GM19395 (cell line): Measurements from ENCODE around the gene NRBP1.
"Not testable (repeated sequence)": the region's sequence is repeated elsewhere in the genome, so short reads cannot be mapped to it uniquely, and the experiment has no call there.

ENCODE experiments used
- ATAC-seq: cut with Tn5 transposase; IDR thresholded peaks from one replicate; pipeline ENCODE4 v1.9.1; 2021; ENCODE audit warnings: mild to moderate bottlenecking, moderate library complexity; ENCODE audit not compliant: unreplicated experiment

Gene NRBP1

GRCh38 chr2:27421660-27422250, 6.7 kb upstream of the NRBP1 start:
- ATAC-seq: no peak

GRCh38 chr2:27422958-27423357, 5.5 kb upstream of the NRBP1 start:
- no peak for ATAC-seq

GRCh38 chr2:27425039-27425438, 3.4 kb upstream of the NRBP1 start:
- ATAC-seq: not testable (repeated sequence)

GRCh38 chr2:27427863-27428212, 593 bp upstream of the NRBP1 start:
- no peak for ATAC-seq

- ATAC-seq: peak; percentile 68
Measured at GRCh38 chr2:27428978-27429541, 629 bp downstream of the NRBP1 start.

GRCh38 chr2:27431395-27431794, 3.0 kb downstream of the NRBP1 start:
- no peak for ATAC-seq

- no peak for ATAC-seq
Measured at GRCh38 chr2:27435628-27436027, 7.2 kb downstream of the NRBP1 start.

- no peak for ATAC-seq
Measured at GRCh38 chr2:27441226-27441926, 12.9 kb downstream of the NRBP1 start.

- no peak for ATAC-seq
Measured at GRCh38 chr2:27441958-27442919, 13.8 kb downstream of the NRBP1 start, which contains the start of gene KRTCAP3. KRTCAP3 (plus strand) TSS chr2:27442381; CDS start chr2:27442413, 32 bp downstream.

- no peak for ATAC-seq
Measured at GRCh38 chr2:27442920-27443282, 14.5 kb downstream of the NRBP1 start.

GRCh38 chr2:27445155-27445554, 16.7 kb downstream of the NRBP1 start:
- no peak for ATAC-seq

- no peak for ATAC-seq
Measured at GRCh38 chr2:27445615-27446014, 17.2 kb downstream of the NRBP1 start.

- no peak for ATAC-seq
Measured at GRCh38 chr2:27446057-27446456, 17.6 kb downstream of the NRBP1 start.

GRCh38 chr2:27448381-27448780, 19.9 kb downstream of the NRBP1 start:
- no peak for ATAC-seq

- no peak for ATAC-seq
Measured at GRCh38 chr2:27451095-27451494, 22.7 kb downstream of the NRBP1 start.

GRCh38 chr2:27453968-27454367, 25.5 kb downstream of the NRBP1 start:
- no peak for ATAC-seq

GRCh38 chr2:27461118-27461517, 32.7 kb downstream of the NRBP1 start:
- ATAC-seq: no peak

GRCh38 chr2:27464443-27464842, 36.0 kb downstream of the NRBP1 start:
- ATAC-seq: no peak

GRCh38 chr2:27471961-27472360, 43.5 kb downstream of the NRBP1 start:
- ATAC-seq: no peak

GRCh38 chr2:27485496-27485895, 57.1 kb downstream of the NRBP1 start:
- no peak for ATAC-seq

GRCh38 chr2:27489118-27489497, 60.7 kb downstream of the NRBP1 start:
- ATAC-seq: peak; percentile 15
